Neural progenitor cell (in vitro differentiated cells): Measurements from ENCODE around the gene RMI1.

Experiments used
- EZH2 ChIP-seq: fragments of 200-600 bp; sonication (generic); IDR thresholded peaks from 2 replicates; pipeline ENCODE4 v1.6.1; 2017; ENCODE audit warnings: antibody characterized with exemption, mild to moderate bottlenecking, moderate library complexity
- TF ChIP-seq, protein P1 (sequence below): fragments of 200-600 bp; sonication (generic); IDR thresholded peaks from 2 replicates; pipeline ENCODE4 v1.5.1; 2017; ENCODE audit warnings: antibody characterized with exemption, mild to moderate bottlenecking

DNA sequence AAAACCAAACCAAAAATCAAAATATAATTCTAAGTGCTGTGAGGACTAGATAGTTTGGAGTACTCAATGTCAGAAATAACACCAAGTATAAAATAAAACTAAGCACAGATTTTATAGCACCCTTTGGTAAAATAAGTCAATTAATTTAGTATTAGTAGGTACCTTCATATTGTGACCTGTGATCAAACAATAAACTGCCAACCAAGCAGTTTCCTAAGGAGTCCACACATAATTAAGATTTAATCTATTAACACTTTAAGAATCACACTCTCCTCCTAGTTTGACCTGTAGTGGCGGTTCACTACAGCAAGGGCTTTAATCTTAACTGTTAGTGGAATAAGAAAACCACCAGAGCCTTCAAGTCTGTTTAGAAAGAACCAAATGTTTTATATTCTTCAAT, 3.4 kb upstream of the RMI1 start:
- TF ChIP-seq, protein P1, sequence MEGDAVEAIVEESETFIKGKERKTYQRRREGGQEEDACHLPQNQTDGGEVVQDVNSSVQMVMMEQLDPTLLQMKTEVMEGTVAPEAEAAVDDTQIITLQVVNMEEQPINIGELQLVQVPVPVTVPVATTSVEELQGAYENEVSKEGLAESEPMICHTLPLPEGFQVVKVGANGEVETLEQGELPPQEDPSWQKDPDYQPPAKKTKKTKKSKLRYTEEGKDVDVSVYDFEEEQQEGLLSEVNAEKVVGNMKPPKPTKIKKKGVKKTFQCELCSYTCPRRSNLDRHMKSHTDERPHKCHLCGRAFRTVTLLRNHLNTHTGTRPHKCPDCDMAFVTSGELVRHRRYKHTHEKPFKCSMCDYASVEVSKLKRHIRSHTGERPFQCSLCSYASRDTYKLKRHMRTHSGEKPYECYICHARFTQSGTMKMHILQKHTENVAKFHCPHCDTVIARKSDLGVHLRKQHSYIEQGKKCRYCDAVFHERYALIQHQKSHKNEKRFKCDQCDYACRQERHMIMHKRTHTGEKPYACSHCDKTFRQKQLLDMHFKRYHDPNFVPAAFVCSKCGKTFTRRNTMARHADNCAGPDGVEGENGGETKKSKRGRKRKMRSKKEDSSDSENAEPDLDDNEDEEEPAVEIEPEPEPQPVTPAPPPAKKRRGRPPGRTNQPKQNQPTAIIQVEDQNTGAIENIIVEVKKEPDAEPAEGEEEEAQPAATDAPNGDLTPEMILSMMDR: no peak
- no peak for TF ChIP-seq EZH2
